ENCODE data around the gene UBE2O.

UBE2O gene

GRCh38 chr17:76466775-76467130 lies 13.8 kb upstream of the UBE2O start:
- no peak for DNase-seq (ENCODE audit: low spot score)

- no peak for DNase-seq (ENCODE audit: low spot score)
Observed at GRCh38 chr17:76462556-76463290, 9.8 kb upstream of the UBE2O start.

- DNase-seq (ENCODE audit: low spot score): no peak
Observed at GRCh38 chr17:76461765-76462555, 9.0 kb upstream of the UBE2O start.

GRCh38 chr17:76459674-76460073 lies 6.7 kb upstream of the UBE2O start:
- no peak for DNase-seq (ENCODE audit: low spot score)

- no peak for DNase-seq (ENCODE audit: low spot score)
Observed at GRCh38 chr17:76458580-76459490, 5.9 kb upstream of the UBE2O start.

GRCh38 chr17:76453431-76453743 lies 435 bp upstream of the UBE2O start:
- no peak for DNase-seq (ENCODE audit: low spot score)

- peak; percentile 2 for DNase-seq (ENCODE audit: low spot score)
Observed at GRCh38 chr17:76452127-76452659, 759 bp downstream of the UBE2O start.

GRCh38 chr17:76451506-76451905 lies 1.4 kb downstream of the UBE2O start:
- no peak for DNase-seq (ENCODE audit: low spot score)

- no peak for DNase-seq (ENCODE audit: low spot score)
Observed at GRCh38 chr17:76449126-76449525, 3.8 kb downstream of the UBE2O start.

- no peak for DNase-seq (ENCODE audit: low spot score)
Observed at GRCh38 chr17:76447931-76448652, 4.9 kb downstream of the UBE2O start.

- DNase-seq (ENCODE audit: low spot score): peak; percentile 53
Observed at GRCh38 chr17:76446449-76447231, 6.3 kb downstream of the UBE2O start.

GRCh38 chr17:76445697-76446448 lies 7.1 kb downstream of the UBE2O start:
- DNase-seq (ENCODE audit: low spot score): no peak

- DNase-seq (ENCODE audit: low spot score): no peak
Observed at GRCh38 chr17:76444518-76445311, 8.2 kb downstream of the UBE2O start.

GRCh38 chr17:76442341-76443338 lies 10.3 kb downstream of the UBE2O start:
- DNase-seq (ENCODE audit: low spot score): no peak

- no peak for DNase-seq (ENCODE audit: low spot score)
Observed at GRCh38 chr17:76441686-76442340, 11.1 kb downstream of the UBE2O start.

GRCh38 chr17:76440751-76441362 lies 12.1 kb downstream of the UBE2O start:
- DNase-seq (ENCODE audit: low spot score): no peak

- no peak for DNase-seq (ENCODE audit: low spot score)
Observed at GRCh38 chr17:76439314-76439928, 13.5 kb downstream of the UBE2O start.

Data from LoVo (cell line).